ENCODE measurements around the gene TRPV2.
A peak's percentile ranks its signal among the peaks of the same experiment; 100 is the strongest.

Gene TRPV2

DNA sequence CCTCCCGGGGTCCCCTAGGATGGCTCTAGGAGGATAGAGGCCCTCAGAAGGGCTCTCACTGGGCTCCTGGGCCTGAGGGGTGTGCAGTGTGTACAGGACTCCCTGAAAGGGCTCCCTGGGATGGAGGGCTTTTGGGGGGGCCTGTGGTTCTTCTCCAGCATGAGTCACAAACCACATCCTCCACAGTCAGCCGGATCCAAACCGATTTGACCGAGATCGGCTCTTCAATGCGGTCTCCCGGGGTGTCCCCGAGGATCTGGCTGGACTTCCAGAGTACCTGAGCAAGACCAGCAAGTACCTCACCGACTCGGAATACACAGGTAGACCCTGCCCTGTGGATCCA, 4.5 kb downstream of the TRPV2 start:
- intact Hi-C loops (cut with micrococcal nuclease): loop anchor here (10.0 kb wide), 1 partner anchor 55 kb away; no protein-coding TSS in a partner anchor
- H3K4me3 Mint-ChIP-seq: no peak overlapping the region
- peak overlapping the region; percentile 98 for H3K27ac Mint-ChIP-seq

DNA sequence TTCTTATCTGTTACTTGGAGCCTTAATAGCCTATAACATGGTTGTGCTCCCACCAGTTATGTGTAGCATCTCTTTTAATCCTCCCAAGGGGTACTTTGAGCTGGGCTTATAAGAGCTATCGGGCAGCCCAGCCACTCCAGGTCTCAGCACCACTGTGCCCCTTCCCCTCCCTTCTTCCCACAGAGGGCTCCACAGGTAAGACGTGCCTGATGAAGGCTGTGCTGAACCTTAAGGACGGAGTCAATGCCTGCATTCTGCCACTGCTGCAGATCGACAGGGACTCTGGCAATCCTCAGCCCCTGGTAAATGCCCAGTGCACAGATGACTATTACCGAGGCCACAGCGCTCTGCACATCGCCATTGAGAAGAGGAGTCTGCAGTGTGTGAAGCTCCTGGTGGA, 7.0 kb downstream of the TRPV2 start:
- H3K27me3 Mint-ChIP-seq: no peaks in the 10 kb centered on the region
- H3K9me3 Mint-ChIP-seq: no peaks in the 10 kb centered on the region
- no peak overlapping the region for H3K27ac Mint-ChIP-seq
- peaks cover 45% of the 10 kb centered on the region for H3K4me1 Mint-ChIP-seq (ENCODE audit: low read depth)
- H3K4me3 Mint-ChIP-seq: no peak overlapping the region
- intact Hi-C loops (cut with micrococcal nuclease): no loop called here
- H3K36me3 Mint-ChIP-seq (ENCODE audit: low read depth): peaks cover 100% of the 10 kb centered on the region

More for the DNA sequence above, 4.5 kb downstream of the TRPV2 start:
- Mint-ChIP-seq H3K36me3 (ENCODE audit: low read depth) (peaks cover 98% of the 10 kb centered on the region), H3K27me3 (no peaks in the 10 kb centered on the region), H3K4me1 (ENCODE audit: low read depth) (peaks cover 60% of the 10 kb centered on the region), H3K9me3 (no peaks in the 10 kb centered on the region)

DNA sequence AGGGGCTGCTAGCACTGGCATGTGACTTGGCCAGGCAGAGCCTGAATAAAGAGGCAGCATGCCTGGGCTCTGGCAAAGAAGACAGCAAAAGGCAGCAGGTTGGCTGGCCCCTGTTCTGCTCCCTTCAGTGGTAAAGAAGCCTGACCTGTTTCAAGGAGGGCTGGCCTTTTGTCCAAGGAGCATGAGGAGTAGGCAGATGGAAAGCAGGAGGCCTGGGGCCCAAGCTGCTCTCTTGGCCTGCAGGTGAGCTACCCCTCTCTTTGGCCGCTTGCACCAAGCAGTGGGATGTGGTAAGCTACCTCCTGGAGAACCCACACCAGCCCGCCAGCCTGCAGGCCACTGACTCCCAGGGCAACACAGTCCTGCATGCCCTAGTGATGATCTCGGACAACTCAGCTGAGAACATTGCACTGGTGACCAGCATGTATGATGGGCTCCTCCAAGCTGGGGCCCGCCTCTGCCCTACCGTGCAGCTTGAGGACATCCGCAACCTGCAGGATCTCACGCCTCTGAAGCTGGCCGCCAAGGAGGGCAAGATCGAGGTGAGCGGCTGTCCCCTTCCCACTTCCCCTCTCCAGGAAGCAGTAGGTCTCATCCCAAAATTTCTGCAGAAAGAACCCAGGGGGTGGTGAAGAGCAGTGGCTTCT, 8.0 kb downstream of the TRPV2 start:
- intact Hi-C loops (cut with micrococcal nuclease): no loop called here
- H3K27ac Mint-ChIP-seq: no peak overlapping the region

DNA sequence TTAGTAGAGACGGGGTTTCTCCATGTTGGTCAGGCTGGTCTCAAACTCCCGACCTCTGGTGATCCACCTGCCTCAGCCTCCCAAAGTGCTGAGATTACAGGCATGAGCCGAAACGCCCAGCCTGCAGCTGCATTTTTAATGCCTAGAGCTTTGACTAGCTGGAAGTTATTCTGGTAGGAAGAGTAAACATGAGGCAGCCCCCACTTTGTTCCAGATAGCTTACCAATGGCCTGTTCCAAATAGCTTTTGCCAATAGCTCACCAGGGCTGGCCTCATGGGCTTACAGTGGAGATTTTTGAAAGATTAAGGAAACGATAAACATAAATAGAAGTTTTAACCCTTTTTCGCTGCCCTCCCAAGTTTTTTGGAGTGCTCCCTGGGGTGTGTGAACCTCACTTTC, 9.8 kb downstream of the TRPV2 start:
- intact Hi-C loops (cut with micrococcal nuclease): no loop called here
- no peaks in the 10 kb centered on the region for H3K27me3 Mint-ChIP-seq
- H3K4me1 Mint-ChIP-seq (ENCODE audit: low read depth): peaks cover 19% of the 10 kb centered on the region
- no peak overlapping the region for H3K27ac Mint-ChIP-seq
- H3K4me3 Mint-ChIP-seq: no peak overlapping the region
- H3K36me3 Mint-ChIP-seq (ENCODE audit: low read depth): peaks cover 100% of the 10 kb centered on the region
- no peaks in the 10 kb centered on the region for H3K9me3 Mint-ChIP-seq

More for the DNA sequence above, 8.0 kb downstream of the TRPV2 start:
- peaks cover 36% of the 10 kb centered on the region for H3K4me1 Mint-ChIP-seq (ENCODE audit: low read depth)
- no peak overlapping the region for H3K4me3 Mint-ChIP-seq
- peaks cover 100% of the 10 kb centered on the region for H3K36me3 Mint-ChIP-seq (ENCODE audit: low read depth)
- no peaks in the 10 kb centered on the region for H3K27me3 Mint-ChIP-seq
- no peaks in the 10 kb centered on the region for H3K9me3 Mint-ChIP-seq

DNA sequence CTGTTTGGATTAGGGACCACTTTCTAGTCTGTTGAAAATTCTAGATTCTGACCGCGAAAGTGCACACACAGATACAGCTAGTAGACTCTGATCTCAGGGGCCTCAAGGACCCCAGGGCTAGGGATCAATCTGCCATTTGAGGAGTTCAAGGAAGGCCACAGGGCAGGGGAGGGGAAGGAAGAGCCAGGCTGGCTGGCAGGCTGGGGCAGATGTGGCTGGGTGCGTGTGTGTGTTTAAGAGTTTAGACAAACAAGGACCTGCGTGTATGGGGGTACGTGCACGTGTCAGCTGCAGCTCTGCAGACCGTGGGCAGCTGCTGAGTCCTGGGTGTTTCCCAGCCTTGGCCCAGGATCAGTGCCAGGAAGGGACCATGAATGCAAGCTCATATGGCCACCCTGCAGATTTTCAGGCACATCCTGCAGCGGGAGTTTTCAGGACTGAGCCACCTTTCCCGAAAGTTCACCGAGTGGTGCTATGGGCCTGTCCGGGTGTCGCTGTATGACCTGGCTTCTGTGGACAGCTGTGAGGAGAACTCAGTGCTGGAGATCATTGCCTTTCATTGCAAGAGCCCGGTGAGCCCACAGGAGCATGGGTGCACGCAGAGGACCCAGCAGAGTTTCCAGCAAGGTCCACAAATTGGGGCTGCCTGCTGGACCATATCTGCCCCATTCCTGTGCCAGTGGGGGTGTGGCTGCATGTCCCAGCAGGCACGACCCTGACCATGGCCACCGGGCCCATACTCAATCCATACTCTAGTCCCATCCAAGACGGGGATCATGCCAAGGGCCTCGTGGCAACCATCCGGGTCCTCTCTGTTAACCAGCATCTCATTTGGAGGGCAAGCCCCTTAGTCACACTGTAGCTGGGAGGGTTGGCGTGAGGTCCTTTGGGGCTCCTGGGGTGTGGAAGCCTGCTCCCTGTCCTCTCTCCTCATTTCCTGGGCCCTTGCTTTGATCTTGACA, 10.6 kb downstream of the TRPV2 start:
- H3K27me3 Mint-ChIP-seq: no peaks in the 10 kb centered on the region
- peaks cover 100% of the 10 kb centered on the region for H3K36me3 Mint-ChIP-seq (ENCODE audit: low read depth)
- H3K4me1 Mint-ChIP-seq (ENCODE audit: low read depth): peaks cover 19% of the 10 kb centered on the region
- no peak overlapping the region for H3K27ac Mint-ChIP-seq
- no peaks in the 10 kb centered on the region for H3K9me3 Mint-ChIP-seq
- H3K4me3 Mint-ChIP-seq: no peak overlapping the region
- intact Hi-C loops (cut with micrococcal nuclease): no loop called here

DNA sequence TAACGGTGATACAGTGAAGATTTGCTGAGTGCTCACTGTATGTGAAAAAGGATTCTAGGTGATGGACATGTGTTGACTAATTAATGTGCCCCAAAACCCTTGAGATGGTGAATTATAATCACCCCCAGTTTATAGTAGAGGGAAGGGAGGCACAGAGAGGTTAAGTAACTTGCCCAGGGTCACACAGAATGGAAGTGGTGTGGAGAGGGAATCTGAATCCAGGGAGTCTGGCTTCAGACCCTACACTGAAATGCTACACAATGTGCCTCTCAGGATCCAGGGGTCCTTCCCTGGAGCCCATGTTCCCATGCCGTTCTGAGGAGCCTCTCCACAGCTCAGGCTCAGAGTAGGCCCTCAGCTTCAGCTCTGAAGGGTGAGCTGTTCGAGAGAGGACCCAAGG, 11.6 kb downstream of the TRPV2 start:
- H3K9me3 Mint-ChIP-seq: no peaks in the 10 kb centered on the region
- no peak overlapping the region for H3K4me3 Mint-ChIP-seq
- H3K27me3 Mint-ChIP-seq: no peaks in the 10 kb centered on the region
- H3K36me3 Mint-ChIP-seq (ENCODE audit: low read depth): peaks cover 100% of the 10 kb centered on the region
- intact Hi-C loops (cut with micrococcal nuclease): no loop called here
- peaks cover 19% of the 10 kb centered on the region for H3K4me1 Mint-ChIP-seq (ENCODE audit: low read depth)
- no peak overlapping the region for H3K27ac Mint-ChIP-seq

DNA sequence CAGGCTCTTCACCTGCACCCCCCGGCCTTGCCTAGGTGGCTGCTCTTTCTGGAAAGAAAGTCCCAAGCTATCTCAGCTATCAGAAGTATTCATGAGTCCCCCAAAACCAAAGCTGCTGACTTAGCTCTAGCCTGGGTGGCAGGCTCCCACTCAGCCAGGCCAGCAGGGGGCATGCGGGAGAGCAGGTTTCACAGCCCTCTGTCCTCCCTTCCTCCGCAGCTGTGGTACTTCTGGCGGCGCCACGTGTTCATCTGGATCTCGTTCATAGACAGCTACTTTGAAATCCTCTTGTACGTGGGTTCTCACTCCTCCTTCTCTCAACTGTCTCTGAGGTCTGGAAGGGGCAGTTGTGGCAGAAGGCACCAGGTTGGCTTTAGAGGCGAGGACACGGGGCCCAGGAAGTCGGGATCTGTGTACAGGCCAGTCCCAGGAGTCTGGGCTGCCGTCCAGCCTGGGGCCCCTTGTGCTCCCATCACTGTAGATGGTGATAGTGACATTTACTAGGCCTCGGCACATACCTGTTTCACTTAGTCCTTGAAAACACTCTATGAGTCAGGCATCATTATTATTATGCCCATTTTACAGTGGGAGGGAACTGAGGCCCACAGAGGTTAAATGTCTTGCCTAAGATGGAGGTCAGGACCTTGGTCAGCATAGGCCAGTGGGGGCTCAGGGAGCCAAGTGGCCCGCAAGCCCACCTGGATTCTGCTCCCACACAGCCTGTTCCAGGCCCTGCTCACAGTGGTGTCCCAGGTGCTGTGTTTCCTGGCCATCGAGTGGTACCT, 12.9 kb downstream of the TRPV2 start:
- Mint-ChIP-seq H3K27me3 (no peaks in the 10 kb centered on the region), H3K36me3 (ENCODE audit: low read depth) (peaks cover 100% of the 10 kb centered on the region), H3K4me3 (no peak overlapping the region), H3K27ac (no peak overlapping the region), H3K9me3 (no peaks in the 10 kb centered on the region), H3K4me1 (ENCODE audit: low read depth) (peaks cover 9% of the 10 kb centered on the region)
- intact Hi-C loops (cut with micrococcal nuclease): no loop called here

DNA sequence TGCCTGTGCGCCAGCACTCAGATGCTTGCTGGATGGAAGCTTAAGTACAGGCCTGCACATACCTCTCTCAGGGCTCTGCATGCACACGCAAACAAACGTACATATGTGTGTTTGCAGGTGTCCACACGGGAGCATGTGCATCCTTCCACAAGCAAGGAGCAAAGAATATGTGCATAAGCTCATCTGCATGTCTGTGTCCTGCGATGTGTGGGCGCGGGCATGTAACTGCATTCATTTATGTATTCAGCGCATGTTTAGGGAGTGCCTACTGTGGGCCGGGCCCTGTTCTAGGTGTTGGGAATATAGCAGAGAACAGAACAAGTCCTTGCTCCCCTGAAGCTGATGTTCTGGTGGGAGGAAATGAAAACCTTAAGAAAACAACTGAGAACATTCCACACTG, 13.7 kb downstream of the TRPV2 start:
- Mint-ChIP-seq H3K27me3 (no peaks in the 10 kb centered on the region), H3K4me3 (no peak overlapping the region), H3K27ac (no peak overlapping the region), H3K9me3 (no peaks in the 10 kb centered on the region), H3K36me3 (ENCODE audit: low read depth) (peaks cover 100% of the 10 kb centered on the region), H3K4me1 (ENCODE audit: low read depth) (peaks cover 5% of the 10 kb centered on the region)
- intact Hi-C loops (cut with micrococcal nuclease): no loop called here

DNA sequence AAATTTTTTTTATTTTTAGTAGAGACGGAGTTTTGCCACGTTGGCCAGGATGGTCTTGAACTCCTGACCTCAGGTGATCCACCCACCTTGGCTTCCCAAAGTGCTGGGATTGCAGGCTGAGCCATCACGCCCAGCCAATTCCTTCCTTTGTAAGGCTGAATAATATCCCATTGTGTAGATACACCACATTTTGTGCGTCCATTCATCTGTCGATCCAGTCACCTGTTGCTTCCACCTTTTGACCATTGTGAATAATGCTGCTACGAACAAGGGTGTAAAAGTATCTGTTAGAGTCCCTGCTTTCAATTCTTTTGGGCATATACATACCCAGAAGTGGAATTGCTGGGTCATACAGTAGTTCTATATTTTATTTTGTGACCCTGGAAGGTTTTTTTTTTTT, 15.3 kb downstream of the TRPV2 start:
- Mint-ChIP-seq H3K36me3 (ENCODE audit: low read depth) (peaks cover 100% of the 10 kb centered on the region), H3K27me3 (no peaks in the 10 kb centered on the region), H3K4me3 (no peak overlapping the region), H3K4me1 (ENCODE audit: low read depth) (peaks cover 10% of the 10 kb centered on the region), H3K27ac (no peak overlapping the region), H3K9me3 (no peaks in the 10 kb centered on the region)
- intact Hi-C loops (cut with micrococcal nuclease): no loop called here

DNA sequence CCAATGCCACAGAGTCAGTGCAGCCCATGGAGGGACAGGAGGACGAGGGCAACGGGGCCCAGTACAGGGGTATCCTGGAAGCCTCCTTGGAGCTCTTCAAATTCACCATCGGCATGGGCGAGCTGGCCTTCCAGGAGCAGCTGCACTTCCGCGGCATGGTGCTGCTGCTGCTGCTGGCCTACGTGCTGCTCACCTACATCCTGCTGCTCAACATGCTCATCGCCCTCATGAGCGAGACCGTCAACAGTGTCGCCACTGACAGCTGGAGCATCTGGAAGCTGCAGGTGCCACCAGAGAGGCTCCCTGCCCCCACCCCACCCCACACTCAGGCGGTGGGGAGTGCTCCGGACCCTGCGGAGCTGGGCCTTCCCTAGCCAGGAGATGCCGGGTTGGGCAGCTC, 16.6 kb downstream of the TRPV2 start:
- Mint-ChIP-seq H3K36me3 (ENCODE audit: low read depth) (peaks cover 100% of the 10 kb centered on the region), H3K9me3 (no peaks in the 10 kb centered on the region), H3K27me3 (no peaks in the 10 kb centered on the region), H3K27ac (no peak overlapping the region), H3K4me3 (no peak overlapping the region), H3K4me1 (ENCODE audit: low read depth) (peaks cover 19% of the 10 kb centered on the region)
- intact Hi-C loops (cut with micrococcal nuclease): no loop called here

DNA sequence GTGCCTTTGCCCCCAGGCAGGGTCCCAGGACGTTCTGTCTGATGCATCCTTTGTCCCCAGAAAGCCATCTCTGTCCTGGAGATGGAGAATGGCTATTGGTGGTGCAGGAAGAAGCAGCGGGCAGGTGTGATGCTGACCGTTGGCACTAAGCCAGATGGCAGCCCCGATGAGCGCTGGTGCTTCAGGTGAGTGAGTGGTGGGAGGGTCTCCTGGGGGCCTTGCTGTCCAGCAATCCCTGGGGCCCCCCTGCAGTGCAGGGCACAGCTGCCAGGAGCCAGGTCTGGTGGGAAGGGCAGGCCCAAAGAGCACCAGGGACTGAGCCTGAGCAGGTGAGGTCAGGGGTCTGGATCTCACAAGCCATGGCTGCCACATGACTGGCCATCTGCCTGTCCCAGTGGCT, 18.1 kb downstream of the TRPV2 start:
- Mint-ChIP-seq H3K36me3 (ENCODE audit: low read depth) (peaks cover 91% of the 10 kb centered on the region), H3K27ac (no peak overlapping the region), H3K9me3 (no peaks in the 10 kb centered on the region), H3K4me1 (ENCODE audit: low read depth) (peaks cover 30% of the 10 kb centered on the region), H3K27me3 (no peaks in the 10 kb centered on the region), H3K4me3 (no peak overlapping the region)
- intact Hi-C loops (cut with micrococcal nuclease): no loop called here

DNA sequence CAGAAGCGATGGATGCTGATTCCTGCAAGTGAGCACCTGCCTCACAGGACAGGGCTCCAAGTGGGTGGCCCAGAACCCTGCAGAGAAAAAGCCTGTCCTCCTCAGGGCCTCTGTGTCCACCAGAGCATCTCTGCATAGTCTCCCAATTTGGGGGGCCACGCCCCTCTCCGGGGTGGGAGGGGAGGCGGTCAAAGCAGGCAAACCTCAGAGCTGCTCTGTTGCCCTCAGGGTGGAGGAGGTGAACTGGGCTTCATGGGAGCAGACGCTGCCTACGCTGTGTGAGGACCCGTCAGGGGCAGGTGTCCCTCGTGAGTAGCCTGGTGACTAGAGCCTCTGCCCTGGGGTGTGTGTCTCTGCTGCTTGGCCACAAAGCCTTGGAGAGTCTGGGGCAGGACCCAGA, 19.3 kb downstream of the TRPV2 start:
- H3K9me3 Mint-ChIP-seq: no peaks in the 10 kb centered on the region
- H3K4me1 Mint-ChIP-seq (ENCODE audit: low read depth): peaks cover 30% of the 10 kb centered on the region
- no peak overlapping the region for H3K27ac Mint-ChIP-seq
- intact Hi-C loops (cut with micrococcal nuclease): loop anchor here (5.0 kb wide), 1 partner anchor 52 kb away; the partner anchor contains the start of gene UBB
- no peak overlapping the region for H3K4me3 Mint-ChIP-seq
- no peaks in the 10 kb centered on the region for H3K27me3 Mint-ChIP-seq
- peaks cover 90% of the 10 kb centered on the region for H3K36me3 Mint-ChIP-seq (ENCODE audit: low read depth)

DNA sequence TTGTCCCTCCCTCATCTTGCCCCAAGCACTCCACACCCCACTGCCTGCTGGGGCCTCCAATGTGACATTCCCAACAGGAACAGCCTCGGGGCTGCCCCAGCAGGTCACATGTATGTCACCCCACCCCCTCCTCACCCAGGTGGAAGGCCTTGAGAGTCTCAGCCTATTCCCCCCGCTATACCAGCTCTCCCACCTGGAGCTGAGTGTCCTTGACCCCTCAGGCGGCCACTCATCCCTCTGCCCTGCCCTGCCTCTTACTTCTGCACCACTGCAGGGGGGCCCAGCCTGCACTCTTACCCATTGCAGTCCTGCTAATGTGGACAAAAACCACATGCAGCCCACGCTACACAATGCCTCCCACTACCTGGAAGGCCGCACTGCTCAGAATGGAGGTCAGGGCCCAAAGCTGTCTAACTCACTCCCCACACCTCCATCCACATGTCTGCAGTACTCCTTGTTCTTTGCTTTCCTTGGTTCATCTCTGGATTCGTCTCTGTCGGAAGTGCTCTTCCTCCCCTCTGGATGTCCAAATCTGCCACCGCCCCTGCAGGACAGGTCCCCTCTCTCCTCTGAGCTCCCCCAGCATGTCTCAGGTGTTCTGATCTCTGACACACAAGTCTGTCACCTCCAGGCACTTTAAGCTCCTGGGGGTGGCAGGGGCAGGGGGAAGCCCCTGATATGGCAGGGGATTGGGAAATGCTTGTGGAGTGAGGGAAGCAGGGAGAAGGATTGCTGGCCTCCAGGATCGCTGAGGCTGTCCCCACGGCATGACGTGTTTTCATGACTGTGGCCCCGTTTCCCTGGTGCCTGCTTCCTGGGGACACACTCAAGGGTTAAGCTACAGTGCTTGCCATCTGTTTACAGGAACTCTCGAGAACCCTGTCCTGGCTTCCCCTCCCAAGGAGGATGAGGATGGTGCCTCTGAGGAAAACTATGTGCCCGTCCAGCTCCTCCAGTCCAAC, 20.8 kb downstream of the TRPV2 start:
- Mint-ChIP-seq H3K36me3 (ENCODE audit: low read depth) (peaks cover 89% of the 10 kb centered on the region), H3K4me3 (no peak overlapping the region), H3K27me3 (no peaks in the 10 kb centered on the region), H3K4me1 (ENCODE audit: low read depth) (peaks cover 44% of the 10 kb centered on the region), H3K9me3 (no peaks in the 10 kb centered on the region), H3K27ac (peak overlapping the region; percentile 26)
- intact Hi-C loops (cut with micrococcal nuclease): loop anchor here (5.0 kb wide), 1 partner anchor 54 kb away; the partner anchor contains the start of gene UBB
